SK-N-SH (cell line): ENCODE data around the gene ERI3. TPM values are rescaled to one million over a fixed set of nuclear protein-coding genes. Genes with fewer than 3 reads are reported as not detected.

ENCODE experiments used
- CTCF ChIA-PET: fragments of 300-600, 350-600 bp; formaldehyde crosslinking; extraction: SDS; loops from one replicate; lab custom pipeline; 2021; lab: Yijun Ruan, JAX
- POLR2A ChIA-PET: fragments of 350-600 bp; sonication (Branson Sonifier 250); formaldehyde crosslinking; extraction: SDS; loops from one replicate; lab custom pipeline; 2020; ENCODE audit warnings: antibody characterized with exemption, inconsistent platforms; lab: Yijun Ruan, JAX
- DNase-seq: peaks from one replicate; pipeline ENCODE4 v3.0.0; 2012
- H2AFZ ChIP-seq: fragments of 200-600 bp; sonication (generic); 2 replicates; pipeline ENCODE4 v1.8.1; 2016; ENCODE audit warnings: antibody characterized with exemption, mild to moderate bottlenecking, low read depth
- H3F3A ChIP-seq: fragments of 200-600 bp; sonication (generic); replicated peaks from 2 replicates; pipeline ENCODE3; 2016; ENCODE audit warnings: antibody characterized with exemption, mild to moderate bottlenecking; ENCODE audit not compliant: insufficient read depth
- H3K27ac ChIP-seq, 2 experiments: fragments of 200-500 bp in 1 of 2; fragments of 200-600 bp in 1 of 2; sonication (Bioruptor generic) in 1 of 2; sonication (generic), shearing (Covaris generic) in 1 of 2; 2 replicates each; pipeline versions ENCODE4 v1.5.1 to v1.6.1; 2014 to 2016; ENCODE audit warnings: low read depth in 2 of 2, inconsistent platforms in 1 of 2, low read length in 1 of 2, mild to moderate bottlenecking in 1 of 2, mixed read lengths in 1 of 2
- H3K27me3 ChIP-seq: fragments of 200-600 bp; sonication (generic), shearing (Covaris generic); 2 replicates; pipeline ENCODE4 v1.6.1; 2016; ENCODE audit warnings: mixed run types; ENCODE audit not compliant: insufficient read depth
- H3K36me3 ChIP-seq, 2 experiments: fragments of 200-500 bp in 1 of 2; fragments of 200-600 bp in 1 of 2; sonication (Bioruptor generic) in 1 of 2; sonication (generic) in 1 of 2; replicated peaks in 1 of 2; 2 replicates each; pipeline versions ENCODE3 to v1.5.1; 2014 to 2016; ENCODE audit warnings: low read length in 1 of 2, mild to moderate bottlenecking in 1 of 2; ENCODE audit not compliant: insufficient read depth in 2 of 2, control insufficient read depth in 1 of 2
- H3K4me1 ChIP-seq, 2 experiments: fragments of 200-500 bp in 1 of 2; fragments of 200-600 bp in 1 of 2; sonication (Bioruptor generic) in 1 of 2; sonication (generic), shearing (Covaris generic) in 1 of 2; 2 replicates each; pipeline versions ENCODE4 v1.5.1 to v1.6.1; 2014 to 2016; ENCODE audit warnings: low read depth in 1 of 2, low read length in 1 of 2, mixed run types in 1 of 2; ENCODE audit not compliant: insufficient read depth in 2 of 2, control insufficient read depth in 1 of 2
- H3K4me2 ChIP-seq: fragments of 200-600 bp; sonication (generic), shearing (Covaris generic); 2 replicates; pipeline ENCODE4 v1.6.1; 2017; ENCODE audit warnings: mixed run types
- H3K4me3 ChIP-seq, 2 experiments: fragments of 200-500 bp in 1 of 2; fragments of 200-600 bp in 1 of 2; sonication (Bioruptor generic) in 1 of 2; sonication (generic), shearing (Covaris generic) in 1 of 2; 2 replicates each; pipeline versions ENCODE4 v1.5.1 to v1.8.1; 2014 to 2016; ENCODE audit warnings: low read depth in 2 of 2, inconsistent platforms in 1 of 2, low read length in 1 of 2, mild to moderate bottlenecking in 1 of 2, mixed read lengths in 1 of 2, moderate library complexity in 1 of 2
- H3K79me2 ChIP-seq: fragments of 200-600 bp; sonication (generic); 2 replicates; pipeline ENCODE4 v1.8.1; 2017; ENCODE audit warnings: mild to moderate bottlenecking; ENCODE audit not compliant: insufficient read depth
- H3K9ac ChIP-seq: fragments of 200-600 bp; sonication (generic); 2 replicates; pipeline ENCODE4 v1.6.1; 2017; ENCODE audit warnings: mixed run types
- H3K9me2 ChIP-seq: fragments of 200-600 bp; sonication (generic); 2 replicates; pipeline ENCODE4 v1.6.1; 2017; ENCODE audit warnings: mixed run types
- H3K9me3 ChIP-seq: fragments of 200-600 bp; sonication (generic); 2 replicates; pipeline ENCODE4 v1.6.1; 2017; ENCODE audit warnings: mixed run types, mild to moderate bottlenecking, moderate library complexity
- H4K20me1 ChIP-seq: fragments of 200-600 bp; sonication (generic); 2 replicates; pipeline ENCODE4 v1.6.1; 2017; ENCODE audit warnings: mild to moderate bottlenecking, mixed run types; ENCODE audit not compliant: insufficient read depth
- CHD2 ChIP-seq: fragments of 150-350 bp; IDR thresholded peaks from 2 replicates; pipeline ENCODE4 v1.6.1; 2018; ENCODE audit warnings: low read length; ENCODE audit not compliant: partially characterized antibody
- ELF1 ChIP-seq: IDR thresholded peaks from 2 replicates; pipeline ENCODE4 v1.4.0; 2012
- EP300 ChIP-seq, 2 experiments: IDR thresholded peaks; 2 replicates each; pipeline versions ENCODE4 v1.4.0 to v1.6.1; 2012; ENCODE audit warnings: borderline replicate concordance in 1 of 2, low read depth in 1 of 2, low read length in 1 of 2
- FOSL2 ChIP-seq: IDR thresholded peaks from 2 replicates; pipeline ENCODE4 v1.4.0; 2012; ENCODE audit warnings: low read depth, mild to moderate bottlenecking, moderate library complexity, borderline replicate concordance
- GABPA ChIP-seq: IDR thresholded peaks from 2 replicates; pipeline ENCODE4 v1.4.0; 2012; ENCODE audit warnings: low read depth, mild to moderate bottlenecking
- JUND ChIP-seq: IDR thresholded peaks from 2 replicates; pipeline ENCODE4 v1.4.0; 2012
- NFIC ChIP-seq: IDR thresholded peaks from 2 replicates; pipeline ENCODE4 v1.4.0; 2012; ENCODE audit warnings: borderline replicate concordance
- POLR2AphosphoS5 ChIP-seq: IDR thresholded peaks from 2 replicates; pipeline ENCODE4 v1.6.1; 2012; ENCODE audit warnings: low read depth, low read length
- RAD21 ChIP-seq: IDR thresholded peaks from 2 replicates; pipeline ENCODE4 v1.6.1; 2012; ENCODE audit warnings: mild to moderate bottlenecking, low read length
- SIN3A ChIP-seq: IDR thresholded peaks from 2 replicates; pipeline ENCODE4 v1.6.1; 2012; ENCODE audit warnings: low read depth, mild to moderate bottlenecking, low read length, moderate library complexity, borderline replicate concordance
- SMC3 ChIP-seq: IDR thresholded peaks from 2 replicates; pipeline ENCODE4 v1.6.1; 2012; ENCODE audit warnings: low read depth, low read length, improper control_type of control experiment
- YY1 ChIP-seq: IDR thresholded peaks from 2 replicates; pipeline ENCODE4 v1.4.0; 2012; ENCODE audit warnings: low read depth, mild to moderate bottlenecking
- ZBTB33 ChIP-seq: IDR thresholded peaks from 2 replicates; pipeline ENCODE4 v1.4.0; 2012; ENCODE audit warnings: low read depth, borderline replicate concordance
- WGBS: methylation state at CpG from one replicate; pipeline ENCODE4 v1.1.6; 2017; ENCODE audit warnings: low lambda C conversion rate; 5-methylcytosine and 5-hydroxymethylcytosine counted together
- polyA plus RNA-seq, 3 experiments: library from polyadenylated mRNA; depleted of rRNA; stranded (reverse); fragments of >200 nt; gene quantifications; 2 replicates each; pipeline ENCODE4 v1.2.3, GENCODE V29; 2012
- TF ChIP-seq, protein P1 (sequence below): IDR thresholded peaks from 2 replicates; pipeline ENCODE4 v1.4.0; 2012; ENCODE audit warnings: low read depth
- TF ChIP-seq, protein P2 (sequence below): IDR thresholded peaks from 2 replicates; pipeline ENCODE4; 2012

ERI3 gene
- polyA plus RNA-seq, 1 of the 3 experiments (the other 2 are of a cell fraction): 60.7 TPM

GRCh38 chr1:44251989-44252671 is 102.9 kb downstream of the ERI3 start:
- CTCF ChIA-PET: interaction anchor here (1.0 to 2.2 kb wide), 4 partner anchors 10 to 34 kb away, joined by 3 to 9 read pairs (median 5); no protein-coding TSS in a partner anchor
- H2AFZ ChIP-seq: no peak overlapping the region
- TF ChIP-seq RAD21 (no peak), SIN3A (no peak), POLR2AphosphoS5 (no peak), ZBTB33 (no peak), CHD2 (no peak), SMC3 (no peak), YY1 (no peak), JUND (no peak), FOSL2 (no peak), EP300 (IDR thresholded peaks at IDR 0.05; ENCODE audit: borderline replicate concordance in 1 of 2, low read depth in 1 of 2, low read length in 1 of 2) (no peak), GABPA (no peak), NFIC (no peak), ELF1 (no peak)
- TF ChIP-seq, protein P1, sequence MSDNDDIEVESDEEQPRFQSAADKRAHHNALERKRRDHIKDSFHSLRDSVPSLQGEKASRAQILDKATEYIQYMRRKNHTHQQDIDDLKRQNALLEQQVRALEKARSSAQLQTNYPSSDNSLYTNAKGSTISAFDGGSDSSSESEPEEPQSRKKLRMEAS: no peak
- TF ChIP-seq, protein P2, sequence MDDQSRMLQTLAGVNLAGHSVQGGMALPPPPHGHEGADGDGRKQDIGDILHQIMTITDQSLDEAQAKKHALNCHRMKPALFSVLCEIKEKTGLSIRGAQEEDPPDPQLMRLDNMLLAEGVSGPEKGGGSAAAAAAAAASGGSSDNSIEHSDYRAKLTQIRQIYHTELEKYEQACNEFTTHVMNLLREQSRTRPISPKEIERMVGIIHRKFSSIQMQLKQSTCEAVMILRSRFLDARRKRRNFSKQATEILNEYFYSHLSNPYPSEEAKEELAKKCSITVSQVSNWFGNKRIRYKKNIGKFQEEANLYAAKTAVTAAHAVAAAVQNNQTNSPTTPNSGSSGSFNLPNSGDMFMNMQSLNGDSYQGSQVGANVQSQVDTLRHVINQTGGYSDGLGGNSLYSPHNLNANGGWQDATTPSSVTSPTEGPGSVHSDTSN: no peak

More at GRCh38 chr1:44251989-44252671, 102.9 kb downstream of the ERI3 start:
- Histone ChIP-seq H3K27me3 (no peaks in the 10 kb centered on the region), H3K9me2 (no peaks in the 10 kb centered on the region), H3K27ac (no peak overlapping the region), H3K79me2 (no peaks in the 10 kb centered on the region), H3K4me2 (no peak overlapping the region), H3K4me3 (no peak overlapping the region), H3K9ac (no peak overlapping the region), H3F3A (no peaks in the 10 kb centered on the region), H3K9me3 (no peaks in the 10 kb centered on the region), H3K36me3 (peaks cover 0 to 15% of the 10 kb centered on the region in 2 experiments), H4K20me1 (no peaks in the 10 kb centered on the region), H3K4me1 (peaks cover 0 to 12% of the 10 kb centered on the region in 2 experiments; a peak in 1 of 4 replicates)
- POLR2A ChIA-PET: interaction anchor here (0.9 kb wide), 1 partner anchor 27 kb away, joined by 4 read pairs; no protein-coding TSS in a partner anchor
- DNase-seq: no peak
- over 99% methylated on average over 16 of the region's 23 CpGs for WGBS
